GM18909 (cell line): ENCODE results near the gene PREX1.

ENCODE experiments used
- ATAC-seq: cut with Tn5 transposase; IDR thresholded peaks from one replicate; pipeline ENCODE4 v1.9.1; 2021; ENCODE audit warnings: mild to moderate bottlenecking; ENCODE audit not compliant: unreplicated experiment, poor library complexity

The PREX1 gene

GRCh38 chr20:48574383-48574782, 253.4 kb downstream of the PREX1 start:
- ATAC-seq: no peak
